A549 (cell line): ENCODE results near the gene SNCB. TPM values are rescaled to one million over a fixed set of nuclear protein-coding genes. Genes with fewer than 3 reads are reported as not detected.

Source experiments
- ATAC-seq, 2 experiments: fragments of 200-7000 bp in 1 of 2; fragments of >200 bp in 1 of 2; cut with Nextera tagmentation in 1 of 2; cut with Tn5 transposase in 1 of 2; 3 replicates each; pipeline versions ENCODE4 v1.8.0 to v1.9.1; 2018 to 2020; ENCODE audit warnings: mild to moderate bottlenecking in 1 of 2, moderate library complexity in 1 of 2
- CTCF ChIA-PET: fragments of 300-600 bp; sonication (Branson Sonifier 250); formaldehyde crosslinking; extraction: SDS; loops from one replicate; lab custom pipeline; 2021; ENCODE audit warnings: antibody characterized with exemption, inconsistent platforms; lab: Yijun Ruan, JAX
- POLR2A ChIA-PET: fragments of 350-600 bp; formaldehyde crosslinking; extraction: SDS; loops from one replicate; lab custom pipeline; 2021; ENCODE audit warnings: antibody characterized with exemption, inconsistent platforms; lab: Yijun Ruan, JAX
- DNase-seq, 2 experiments: peaks; one replicate each; pipeline versions ENCODE4 v3.0.0 to v3.0.0-alpha.2; 2011 to 2016; ENCODE audit warnings: low read depth in 1 of 2, low spot score in 1 of 2
- FAIRE-seq: peaks from 2 replicates; lab custom pipeline; 2011; peaks lifted over from hg19 to GRCh38; lab: Jason Lieb, UNC
- H3K27ac ChIP-seq, 2 experiments: fragments of >200 bp; sonication (Bioruptor Twin); formaldehyde crosslinking; 3 replicates each; pipeline ENCODE4 v1.5.1; 2016 to 2017
- H3K4me1 ChIP-seq: fragments of >200 bp; sonication (Bioruptor Twin); formaldehyde crosslinking; 3 replicates; pipeline ENCODE4 v1.6.1; 2016
- H3K4me2 ChIP-seq: fragments of >200 bp; sonication (Bioruptor Twin); formaldehyde crosslinking; 3 replicates; pipeline ENCODE4 v1.6.1; 2016
- H3K4me3 ChIP-seq: fragments of >200 bp; sonication (Bioruptor Twin); formaldehyde crosslinking; 3 replicates; pipeline ENCODE4 v1.5.1; 2016
- H3K9me3 ChIP-seq: fragments of >200 bp; sonication (Bioruptor Twin); formaldehyde crosslinking; 3 replicates; pipeline ENCODE4 v1.6.1; 2016
- CBX8 ChIP-seq: fragments of 200-600 bp; sonication (generic); IDR thresholded peaks from 2 replicates; pipeline ENCODE4 v1.6.1; 2016
- E2F6 ChIP-seq: IDR thresholded peaks from 2 replicates; pipeline ENCODE4 v1.6.1; 2012; ENCODE audit warnings: low read depth, borderline replicate concordance
- ELK1 ChIP-seq: fragments of 150-350 bp; IDR thresholded peaks from 2 replicates; pipeline ENCODE4 v1.6.1; 2014; ENCODE audit warnings: low read depth, mild to moderate bottlenecking, low read length
- FOXS1 ChIP-seq: fragments of 250-450 bp; sonication (Bioruptor Pico); IDR thresholded peaks from 2 replicates; pipeline ENCODE4 v1.5.0; 2020; ENCODE audit warnings: mild to moderate bottlenecking, moderate library complexity
- GATA3 ChIP-seq: IDR thresholded peaks from 2 replicates; pipeline ENCODE4 v1.6.1; 2012; ENCODE audit warnings: borderline replicate concordance
- HOXB13 ChIP-seq: fragments of 250-450 bp; sonication (Bioruptor Pico); IDR thresholded peaks from 2 replicates; pipeline ENCODE4 v1.5.0; 2020; ENCODE audit warnings: low read depth, mild to moderate bottlenecking, moderate library complexity
- PBX3 ChIP-seq: IDR thresholded peaks from 2 replicates; pipeline ENCODE4 v1.6.1; 2012
- RAD21 ChIP-seq, 2 experiments: fragments of >200 bp in 1 of 2; sonication (Bioruptor Twin) in 1 of 2; formaldehyde crosslinking in 1 of 2; IDR thresholded peaks in 1 of 2; conservative IDR thresholded peaks in 1 of 2; 2 replicates in 1 of 2; 3 replicates in 1 of 2; pipeline ENCODE4 v1.6.1; 2012 to 2018; ENCODE audit warnings: inconsistent platforms in 1 of 2
- SMC3 ChIP-seq: fragments of >200 bp; sonication (Bioruptor Twin); formaldehyde crosslinking; IDR thresholded peaks from 3 replicates; pipeline ENCODE4 v1.6.1; 2018; ENCODE audit warnings: inconsistent platforms
- WGBS: methylation state at CpG from one replicate; pipeline ENCODE4 v1.1.6; 2017; ENCODE audit errors: missing lambda C conversion rate; 5-methylcytosine and 5-hydroxymethylcytosine counted together
- polyA plus RNA-seq, 4 experiments: library from polyadenylated mRNA; depleted of rRNA in 3 of 4; stranded (reverse); fragments of >200 nt; fragmentation: RNase III in 1 of 4; extraction: RNeasy Plus Mini Kit Qiagen cat#74134 plus additional on column Dnase treatment in 1 of 4; gene quantifications; 2 replicates in 3 of 4; 3 replicates in 1 of 4; pipeline ENCODE4 v1.2.3, GENCODE V29; 2011 to 2017
- TF ChIP-seq, protein P1 (sequence below): fragments of 450-650 bp; IDR thresholded peaks from 2 replicates; pipeline ENCODE4 v1.6.1; 2014; ENCODE audit warnings: antibody characterized with exemption
- TF ChIP-seq, protein P2 (sequence below): IDR thresholded peaks from 2 replicates; pipeline ENCODE4 v1.6.1; 2012
- TF ChIP-seq, protein P3 (sequence below): fragments of >200 bp; sonication (Bioruptor Twin); formaldehyde crosslinking; IDR thresholded peaks from 3 replicates; pipeline ENCODE4 v1.5.1; 2016

The SNCB gene
- polyA plus RNA-seq, 2 of the 4 experiments (the other 2 are of a cell fraction), result 0.37 to 0.74 TPM

GRCh38 chr5:176619569-176620332 lies 10.6 kb downstream of the SNCB start:
- POLR2A ChIA-PET, result no interaction called here
- Histone ChIP-seq H3K4me1 (peaks cover 25% of the 10 kb centered on the region), H3K4me2 (peak overlapping the region; percentile 91), H3K4me3 (peak overlapping the region; percentile 38), H3K9me3 (no peaks in the 10 kb centered on the region), H3K27ac (peak overlapping the region in 1 of 2 experiments; percentile 13; a peak in 2 of 6 replicates)
- whole genome bisulfite sequencing, result 74% methylated on average over 29 of the region's 59 CpGs
- no peak for FAIRE-seq
- peak in 1 of 2 experiments; percentile 18; a peak in 3 of 6 replicates for ATAC-seq
- no peak for TF ChIP-seq CBX8
- no peak for TF ChIP-seq GATA3
- TF ChIP-seq PBX3, result no peak
- TF ChIP-seq E2F6, result peak; percentile 8; the same call in 1 of the 2 replicates
- TF ChIP-seq FOXS1 (CRISPR knock-in tag), result no peak
- TF ChIP-seq RAD21 (conservative IDR thresholded peaks at IDR 0.05 in 1 of 2, IDR thresholded peaks at IDR 0.05 in 1 of 2), result 0 out of 5 replicates have a peak, but pooled peaks of 1 of the 2 experiments have one; percentile 6
- DNase-seq, result no peak
- CTCF ChIA-PET, result interaction anchor here (0.6 to 1.3 kb wide), 3 partner anchors 12 to 385 kb away, joined by 3 to 5 read pairs (median 3); no protein-coding TSS in a partner anchor

DNA sequence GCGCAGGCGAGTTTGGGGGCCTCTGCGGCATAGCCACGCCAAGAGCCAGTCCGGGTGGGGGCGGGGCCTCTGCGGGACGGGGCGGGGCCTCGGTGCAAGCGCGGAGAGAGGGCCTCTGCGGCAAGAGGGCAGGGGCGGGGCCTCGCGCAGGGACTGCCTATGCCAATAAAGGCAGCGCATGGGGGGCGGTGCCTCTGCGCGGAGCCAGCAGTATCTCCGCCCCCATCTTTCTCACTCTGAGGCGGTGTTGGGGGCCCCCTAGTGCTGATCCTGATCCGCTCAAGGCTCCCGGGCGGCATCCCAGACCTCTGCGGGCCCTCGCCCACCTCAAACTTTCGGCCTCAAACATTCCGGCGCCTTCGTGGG lies 11.1 kb downstream of the SNCB start:
- ChIA-PET CTCF (interaction anchor here (0.8 to 1.3 kb wide), 4 partner anchors 12 to 226 kb away, joined by 3 to 5 read pairs (median 4); no protein-coding TSS in a partner anchor), POLR2A (no interaction called here)
- FAIRE-seq (no peak), DNase-seq (peak; percentile 84 to 86), ATAC-seq (peak; percentile 63 to 89)
- peak overlapping the region; percentile 38; the same call in 2 of the 3 replicates for H3K4me3 ChIP-seq
- peaks cover 31% of the 10 kb centered on the region for H3K4me1 ChIP-seq
- 12% methylated on average over 11 of the region's 31 CpGs for WGBS
- peak overlapping the region; percentile 91 for H3K4me2 ChIP-seq
- H3K9me3 ChIP-seq, result no peaks in the 10 kb centered on the region
- no peak overlapping the region for H3K27ac ChIP-seq
- TF ChIP-seq SMC3 (peak; percentile 47; the same call in 2 of the 3 replicates), E2F6 (peak; percentile 35; the same call in 1 of the 2 replicates), HOXB13 (CRISPR knock-in tag) (no peak), RAD21 (conservative IDR thresholded peaks at IDR 0.05 in 1 of 2, IDR thresholded peaks at IDR 0.05 in 1 of 2) (peak; percentile 64 to 65), ELK1 (no peak)
- TF ChIP-seq, protein P1, sequence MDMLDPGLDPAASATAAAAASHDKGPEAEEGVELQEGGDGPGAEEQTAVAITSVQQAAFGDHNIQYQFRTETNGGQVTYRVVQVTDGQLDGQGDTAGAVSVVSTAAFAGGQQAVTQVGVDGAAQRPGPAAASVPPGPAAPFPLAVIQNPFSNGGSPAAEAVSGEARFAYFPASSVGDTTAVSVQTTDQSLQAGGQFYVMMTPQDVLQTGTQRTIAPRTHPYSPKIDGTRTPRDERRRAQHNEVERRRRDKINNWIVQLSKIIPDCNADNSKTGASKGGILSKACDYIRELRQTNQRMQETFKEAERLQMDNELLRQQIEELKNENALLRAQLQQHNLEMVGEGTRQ, result no peak
- TF ChIP-seq, protein P2, sequence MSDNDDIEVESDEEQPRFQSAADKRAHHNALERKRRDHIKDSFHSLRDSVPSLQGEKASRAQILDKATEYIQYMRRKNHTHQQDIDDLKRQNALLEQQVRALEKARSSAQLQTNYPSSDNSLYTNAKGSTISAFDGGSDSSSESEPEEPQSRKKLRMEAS, result peak; percentile 47; the same call in 1 of the 2 replicates
- TF ChIP-seq, protein P3, sequence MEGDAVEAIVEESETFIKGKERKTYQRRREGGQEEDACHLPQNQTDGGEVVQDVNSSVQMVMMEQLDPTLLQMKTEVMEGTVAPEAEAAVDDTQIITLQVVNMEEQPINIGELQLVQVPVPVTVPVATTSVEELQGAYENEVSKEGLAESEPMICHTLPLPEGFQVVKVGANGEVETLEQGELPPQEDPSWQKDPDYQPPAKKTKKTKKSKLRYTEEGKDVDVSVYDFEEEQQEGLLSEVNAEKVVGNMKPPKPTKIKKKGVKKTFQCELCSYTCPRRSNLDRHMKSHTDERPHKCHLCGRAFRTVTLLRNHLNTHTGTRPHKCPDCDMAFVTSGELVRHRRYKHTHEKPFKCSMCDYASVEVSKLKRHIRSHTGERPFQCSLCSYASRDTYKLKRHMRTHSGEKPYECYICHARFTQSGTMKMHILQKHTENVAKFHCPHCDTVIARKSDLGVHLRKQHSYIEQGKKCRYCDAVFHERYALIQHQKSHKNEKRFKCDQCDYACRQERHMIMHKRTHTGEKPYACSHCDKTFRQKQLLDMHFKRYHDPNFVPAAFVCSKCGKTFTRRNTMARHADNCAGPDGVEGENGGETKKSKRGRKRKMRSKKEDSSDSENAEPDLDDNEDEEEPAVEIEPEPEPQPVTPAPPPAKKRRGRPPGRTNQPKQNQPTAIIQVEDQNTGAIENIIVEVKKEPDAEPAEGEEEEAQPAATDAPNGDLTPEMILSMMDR, result peak; percentile 22; the same call in 2 of the 3 replicates
